Measurements from ENCODE around the gene KLHL6. TPM values are rescaled to one million over a fixed set of nuclear protein-coding genes. Genes with fewer than 3 reads are reported as not detected.

KLHL6 gene
- total and polyA plus RNA-seq, 2 of the 13 experiments (the other 11 are each of a cell fraction or from before 2014, with no cell fraction given), result not detected

- TF ChIP-seq, protein P1, sequence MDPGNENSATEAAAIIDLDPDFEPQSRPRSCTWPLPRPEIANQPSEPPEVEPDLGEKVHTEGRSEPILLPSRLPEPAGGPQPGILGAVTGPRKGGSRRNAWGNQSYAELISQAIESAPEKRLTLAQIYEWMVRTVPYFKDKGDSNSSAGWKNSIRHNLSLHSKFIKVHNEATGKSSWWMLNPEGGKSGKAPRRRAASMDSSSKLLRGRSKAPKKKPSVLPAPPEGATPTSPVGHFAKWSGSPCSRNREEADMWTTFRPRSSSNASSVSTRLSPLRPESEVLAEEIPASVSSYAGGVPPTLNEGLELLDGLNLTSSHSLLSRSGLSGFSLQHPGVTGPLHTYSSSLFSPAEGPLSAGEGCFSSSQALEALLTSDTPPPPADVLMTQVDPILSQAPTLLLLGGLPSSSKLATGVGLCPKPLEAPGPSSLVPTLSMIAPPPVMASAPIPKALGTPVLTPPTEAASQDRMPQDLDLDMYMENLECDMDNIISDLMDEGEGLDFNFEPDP (CRISPR knock-in tag; conservative IDR thresholded peaks at IDR 0.05), result no peak
- TF ChIP-seq POGZ (CRISPR knock-in tag; IDR thresholded peaks at IDR 0.05) (no peak), DBP (CRISPR knock-in tag; IDR thresholded peaks at IDR 0.05; ENCODE audit: not compliant biosample characterization) (no peak), CBFB (CRISPR knock-in tag; IDR thresholded peaks at IDR 0.05) (no peak), NR2F6 (IDR thresholded peaks at IDR 0.05) (peak; percentile 23; the same call in 1 of the 2 replicates), NR2F6 (CRISPR knock-in tag; IDR thresholded peaks at IDR 0.05) (no peak), ZNF501 (CRISPR knock-in tag; IDR thresholded peaks at IDR 0.05) (no peak), SOX5 (CRISPR knock-in tag; IDR thresholded peaks at IDR 0.05; ENCODE audit: borderline replicate concordance) (peak; percentile 75; the same call in 1 of the 2 replicates), HMG20A (CRISPR knock-in tag; IDR thresholded peaks at IDR 0.05; ENCODE audit: borderline replicate concordance) (peak; percentile 32; the same call in 1 of the 2 replicates), SOX13 (IDR thresholded peaks at IDR 0.05) (no peak), SOX13 (CRISPR knock-in tag; conservative IDR thresholded peaks at IDR 0.05 in 1 of 2, IDR thresholded peaks at IDR 0.05 in 1 of 2) (peak in 1 of 2 experiments; percentile 73; a peak in 1 of 4 replicates), ZFP41 (CRISPR knock-in tag; IDR thresholded peaks at IDR 0.05; ENCODE audit: borderline replicate concordance) (no peak)
- TF ChIP-seq, protein P2, sequence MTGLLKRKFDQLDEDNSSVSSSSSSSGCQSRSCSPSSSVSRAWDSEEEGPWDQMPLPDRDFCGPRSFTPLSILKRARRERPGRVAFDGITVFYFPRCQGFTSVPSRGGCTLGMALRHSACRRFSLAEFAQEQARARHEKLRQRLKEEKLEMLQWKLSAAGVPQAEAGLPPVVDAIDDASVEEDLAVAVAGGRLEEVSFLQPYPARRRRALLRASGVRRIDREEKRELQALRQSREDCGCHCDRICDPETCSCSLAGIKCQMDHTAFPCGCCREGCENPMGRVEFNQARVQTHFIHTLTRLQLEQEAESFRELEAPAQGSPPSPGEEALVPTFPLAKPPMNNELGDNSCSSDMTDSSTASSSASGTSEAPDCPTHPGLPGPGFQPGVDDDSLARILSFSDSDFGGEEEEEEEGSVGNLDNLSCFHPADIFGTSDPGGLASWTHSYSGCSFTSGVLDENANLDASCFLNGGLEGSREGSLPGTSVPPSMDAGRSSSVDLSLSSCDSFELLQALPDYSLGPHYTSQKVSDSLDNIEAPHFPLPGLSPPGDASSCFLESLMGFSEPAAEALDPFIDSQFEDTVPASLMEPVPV (CRISPR knock-in tag; IDR thresholded peaks at IDR 0.05), result no peak
Measured at GRCh38 chr3:183455089-183455488, 100.4 kb downstream of the KLHL6 start (continued).

Measured in HepG2 (cell line).